GM18868 (cell line): ENCODE data around the gene GJA3.

Source experiments
- ATAC-seq: cut with Tn5 transposase; IDR thresholded peaks from one replicate; pipeline ENCODE4 v1.9.1; 2021; ENCODE audit warnings: mild to moderate bottlenecking, moderate library complexity; ENCODE audit not compliant: unreplicated experiment

The GJA3 gene

DNA sequence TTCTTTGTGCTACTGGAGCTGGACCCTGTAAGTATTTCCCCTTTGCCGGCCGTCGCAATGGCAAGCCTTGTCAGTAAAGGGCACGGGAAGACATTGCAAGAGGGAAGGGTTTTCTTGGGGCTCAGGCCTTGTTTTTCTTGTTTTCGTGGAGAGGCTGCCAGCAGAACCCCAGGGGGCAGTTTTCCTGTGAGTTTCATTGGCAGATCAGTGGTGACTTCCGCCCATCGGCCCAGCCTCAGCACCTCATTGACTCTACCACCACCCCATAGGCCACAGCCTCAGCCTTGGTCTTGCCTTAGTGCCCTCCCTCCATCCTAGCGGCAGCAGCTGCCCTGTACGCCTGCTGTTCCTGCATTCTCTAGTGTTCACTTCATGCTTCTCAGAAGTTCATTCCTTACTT, 61.5 kb downstream of the GJA3 start:
- no peak for ATAC-seq

DNA sequence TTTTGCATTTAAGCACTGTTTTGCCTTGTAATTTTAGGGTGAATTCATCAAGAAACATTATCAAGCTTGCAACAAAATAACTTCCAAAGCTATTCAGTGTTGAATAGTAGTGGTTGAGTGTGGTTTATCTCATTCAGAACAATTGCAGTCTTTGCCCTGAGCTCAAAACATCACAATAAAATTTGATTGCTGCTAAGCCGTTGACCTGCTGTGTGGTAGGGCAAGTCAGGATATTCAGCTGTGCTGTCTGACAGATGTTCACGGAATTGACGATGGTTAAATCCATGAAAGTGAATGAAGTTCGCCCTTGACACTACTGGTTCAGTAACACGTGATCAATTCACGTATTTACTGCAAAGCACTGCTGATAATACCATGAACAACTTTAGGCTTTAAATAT, 66.9 kb downstream of the GJA3 start:
- no peak for ATAC-seq

DNA sequence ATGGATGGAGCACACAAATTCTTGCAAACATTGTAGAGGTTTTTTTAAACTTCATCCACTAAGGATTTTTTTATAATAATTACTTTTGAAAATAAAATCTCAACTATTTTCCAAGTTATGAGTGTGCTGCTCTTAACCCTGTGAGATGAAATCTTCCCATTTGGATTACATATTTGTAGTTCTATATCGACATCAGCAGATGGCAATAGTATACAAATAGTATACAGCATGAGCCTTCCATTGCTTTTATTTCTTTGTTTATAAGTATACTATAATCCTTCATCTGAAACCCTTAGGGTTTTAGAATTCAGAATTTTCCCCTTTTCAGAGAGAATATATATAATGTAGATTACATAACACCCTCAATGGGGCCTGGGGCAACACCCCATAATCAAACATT, 70.5 kb downstream of the GJA3 start:
- no peak for ATAC-seq
